Type B pancreatic cell (in vitro differentiated cells): ENCODE measurements around the gene STUM. TPM values are rescaled to one million over a fixed set of nuclear protein-coding genes. Genes with fewer than 3 reads are reported as not detected.
A peak's percentile ranks its signal among the peaks of the same experiment; 100 is the strongest.

Experiments used
- DNase-seq: peaks from one replicate; pipeline ENCODE4 v3.0.0; 2021; ENCODE audit warnings: mixed read lengths; ENCODE audit not compliant: unreplicated experiment; ENCODE audit errors: extremely low spot score
- H3K27ac Mint-ChIP-seq: 2 replicates; pipeline ENCODE4 v1.8.0; 2021; ENCODE audit warnings: mild to moderate bottlenecking, mixed read lengths
- H3K27me3 Mint-ChIP-seq: 2 replicates; pipeline ENCODE4 v1.8.0; 2021; ENCODE audit warnings: mixed read lengths
- H3K36me3 Mint-ChIP-seq: 2 replicates; pipeline ENCODE4 v1.8.0; 2021; ENCODE audit warnings: mixed read lengths
- H3K4me1 Mint-ChIP-seq: one replicate; pipeline ENCODE4 v1.8.0; 2021; ENCODE audit warnings: mixed read lengths; ENCODE audit not compliant: unreplicated experiment
- H3K4me3 Mint-ChIP-seq: 2 replicates; pipeline ENCODE4 v1.8.0; 2021; ENCODE audit warnings: mild to moderate bottlenecking, mixed read lengths
- H3K9me3 Mint-ChIP-seq: 2 replicates; pipeline ENCODE4 v1.8.0; 2021; ENCODE audit warnings: mixed read lengths
- CTCF ChIP-seq: fragments of 200-600 bp; sonication (generic); conservative IDR thresholded peaks from 2 replicates; pipeline ENCODE4 v1.5.0; 2021; ENCODE audit warnings: antibody characterized with exemption, mild to moderate bottlenecking
- total RNA-seq: library from RNA; stranded (reverse); gene quantifications from 2 replicates; pipeline ENCODE4 v1.2.1, GENCODE V29; 2021; ENCODE audit warnings: low replicate concordance

Gene STUM
- total RNA-seq, 1 donor from 2014 or later, result 2.8 TPM

GRCh38 chr1:226565476-226565875 lies 16.9 kb downstream of the STUM start:
- no peak for DNase-seq
- Mint-ChIP-seq H3K27me3 (peaks cover 29% of the 10 kb centered on the region), H3K27ac (no peak overlapping the region), H3K36me3 (no peaks in the 10 kb centered on the region), H3K9me3 (peaks cover 5% of the 10 kb centered on the region), H3K4me1 (no peaks in the 10 kb centered on the region), H3K4me3 (no peak overlapping the region)
- no peak for TF ChIP-seq CTCF

- no peak for TF ChIP-seq CTCF
- no peak overlapping the region for H3K27ac Mint-ChIP-seq
- H3K4me3 Mint-ChIP-seq, result no peak overlapping the region
- DNase-seq, result no peak
- no peaks in the 10 kb centered on the region for H3K4me1 Mint-ChIP-seq
- peaks cover 22% of the 10 kb centered on the region for H3K27me3 Mint-ChIP-seq
- H3K36me3 Mint-ChIP-seq, result no peaks in the 10 kb centered on the region
- no peaks in the 10 kb centered on the region for H3K9me3 Mint-ChIP-seq
Observed at GRCh38 chr1:226566234-226566633, 17.7 kb downstream of the STUM start.

- Mint-ChIP-seq H3K9me3 (no peaks in the 10 kb centered on the region), H3K27me3 (peaks cover 22% of the 10 kb centered on the region), H3K27ac (no peak overlapping the region), H3K36me3 (no peaks in the 10 kb centered on the region), H3K4me1 (no peaks in the 10 kb centered on the region), H3K4me3 (no peak overlapping the region)
- no peak for TF ChIP-seq CTCF
- DNase-seq, result no peak
Observed at GRCh38 chr1:226566760-226567159, 18.2 kb downstream of the STUM start.

- H3K9me3 Mint-ChIP-seq, result no peaks in the 10 kb centered on the region
- peaks cover 22% of the 10 kb centered on the region for H3K27me3 Mint-ChIP-seq
- no peak for DNase-seq
- H3K4me3 Mint-ChIP-seq, result no peak overlapping the region
- TF ChIP-seq CTCF, result peak; percentile 53
- H3K27ac Mint-ChIP-seq, result no peak overlapping the region
- no peaks in the 10 kb centered on the region for H3K36me3 Mint-ChIP-seq
- no peaks in the 10 kb centered on the region for H3K4me1 Mint-ChIP-seq
Observed at GRCh38 chr1:226568077-226568831, 19.7 kb downstream of the STUM start.

- Mint-ChIP-seq H3K27ac (no peak overlapping the region), H3K36me3 (no peaks in the 10 kb centered on the region), H3K9me3 (no peaks in the 10 kb centered on the region), H3K4me3 (no peak overlapping the region), H3K27me3 (peaks cover 21% of the 10 kb centered on the region), H3K4me1 (peaks cover 2% of the 10 kb centered on the region)
- no peak for TF ChIP-seq CTCF
- no peak for DNase-seq
Observed at GRCh38 chr1:226568975-226569741, 20.6 kb downstream of the STUM start.
